ENCODE measurements around the gene PTTG1.

PTTG1 gene

DNA sequence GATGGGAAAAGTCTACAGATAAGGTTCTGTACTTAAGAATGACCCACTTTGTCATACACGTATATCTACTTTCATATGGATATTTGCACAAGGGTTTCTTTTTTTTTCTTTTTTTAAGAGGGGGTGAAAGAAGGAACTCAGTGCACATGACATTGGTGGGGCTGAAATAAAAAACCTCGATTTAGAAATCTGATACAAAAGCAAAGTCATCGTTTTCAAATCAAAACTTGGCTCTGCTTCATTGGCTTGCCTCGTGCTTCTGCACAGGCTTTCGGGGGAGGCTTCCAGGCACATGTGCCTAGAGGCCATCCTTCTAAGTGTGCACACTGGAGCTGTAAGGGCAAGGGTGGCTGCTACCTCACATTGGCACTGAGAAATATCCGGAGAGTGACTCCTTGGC is 31.1 kb downstream of the PTTG1 start:
- no peak for DNase-seq (ENCODE audit: extremely low read depth in 1 of 2, low read depth in 1 of 2)

DNA sequence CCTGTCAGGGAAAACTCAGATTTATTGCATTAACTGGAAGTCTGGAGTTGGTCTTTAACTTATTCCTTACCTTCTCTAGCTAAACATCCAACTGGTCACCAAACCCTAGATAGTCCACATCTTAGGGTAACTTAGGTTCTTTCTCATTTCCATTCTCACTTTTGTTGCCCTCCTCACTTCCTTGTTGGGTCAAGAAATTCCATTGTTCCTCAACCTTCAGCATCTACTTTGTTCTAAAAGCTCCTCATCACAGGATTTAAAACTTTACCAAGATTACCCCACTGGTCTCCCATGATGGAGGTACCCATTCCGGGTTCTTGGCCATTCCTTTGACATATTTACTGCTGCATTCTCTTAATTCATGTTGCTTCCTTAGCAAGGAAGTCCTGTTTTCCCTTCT is 32.1 kb downstream of the PTTG1 start:
- DNase-seq (ENCODE audit: extremely low read depth in 1 of 2, low read depth in 1 of 2) = no peak

DNA sequence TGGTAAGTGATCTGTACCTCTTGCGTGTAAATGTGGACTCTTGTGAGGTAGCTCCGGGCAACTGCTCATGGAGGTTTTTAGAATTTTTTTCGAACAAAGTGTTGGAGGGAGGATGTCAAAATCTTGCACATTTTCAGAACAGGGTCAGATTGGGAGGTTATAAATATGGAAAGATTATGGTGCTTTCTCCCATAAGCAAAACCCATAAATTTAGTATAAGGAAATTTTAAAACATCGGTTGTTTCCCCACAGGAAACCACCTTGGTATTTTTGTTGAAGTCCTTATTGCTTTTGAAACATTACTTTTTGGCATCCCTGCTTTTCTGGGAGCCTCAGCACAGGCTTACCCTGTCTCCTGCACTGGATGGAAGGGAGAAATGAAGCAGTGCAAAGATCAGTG is 33.9 kb downstream of the PTTG1 start:
- no peak for DNase-seq (ENCODE audit: extremely low read depth in 1 of 2, low read depth in 1 of 2)

DNA sequence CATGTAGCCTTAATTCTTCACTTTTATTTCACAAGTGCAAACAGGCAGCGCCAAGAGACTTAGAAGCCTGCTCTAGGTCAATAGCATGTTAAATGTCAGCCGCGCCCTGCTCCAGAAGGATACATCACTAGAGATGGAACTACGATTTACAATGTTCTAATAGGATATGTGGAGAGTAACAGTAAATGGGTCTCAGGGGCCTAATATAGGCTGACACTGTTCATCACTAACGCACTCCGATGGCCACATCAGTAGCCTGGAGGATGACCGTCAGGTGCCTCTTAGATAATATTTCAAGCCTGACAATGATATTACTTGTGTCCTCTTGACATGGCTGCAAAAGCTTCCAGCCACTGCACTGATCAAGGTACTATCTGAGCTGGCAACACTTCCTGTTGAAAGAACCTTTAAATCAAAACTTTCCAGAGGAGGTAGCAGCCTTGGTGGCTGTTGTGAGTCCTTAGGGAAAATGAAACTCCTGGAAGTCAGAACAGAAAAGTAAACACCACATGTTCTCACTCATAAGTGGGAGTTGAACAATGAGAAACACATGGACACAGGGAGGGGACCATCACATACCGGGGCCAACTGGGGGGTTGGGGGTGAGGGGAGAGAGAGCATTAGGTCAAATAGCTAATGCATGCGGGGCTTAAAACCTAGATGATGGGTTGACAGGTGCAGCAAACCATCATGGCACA is 35.0 kb downstream of the PTTG1 start:
- no peak for DNase-seq (ENCODE audit: extremely low read depth in 1 of 2, low read depth in 1 of 2)

DNA sequence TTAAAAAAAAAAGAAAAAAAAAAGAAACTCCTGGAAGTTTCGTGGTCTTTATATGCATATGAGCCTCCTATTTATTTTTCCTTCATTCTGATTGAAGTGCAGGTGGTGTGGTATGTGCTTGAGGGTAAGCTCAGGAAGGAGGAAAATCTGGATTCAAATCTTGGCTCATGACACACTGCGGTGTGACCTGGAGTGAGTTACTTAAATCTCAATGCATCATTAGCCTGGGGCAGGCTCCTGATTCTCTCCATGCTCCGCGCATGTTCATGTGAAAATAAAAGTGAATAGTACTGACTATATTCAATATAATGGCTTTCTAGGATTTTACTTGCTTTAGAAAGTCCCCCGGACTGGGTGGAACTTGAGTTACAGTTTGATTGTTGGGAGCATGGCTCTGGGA is 35.6 kb downstream of the PTTG1 start:
- no peak for DNase-seq (ENCODE audit: extremely low read depth in 1 of 2, low read depth in 1 of 2)

DNA sequence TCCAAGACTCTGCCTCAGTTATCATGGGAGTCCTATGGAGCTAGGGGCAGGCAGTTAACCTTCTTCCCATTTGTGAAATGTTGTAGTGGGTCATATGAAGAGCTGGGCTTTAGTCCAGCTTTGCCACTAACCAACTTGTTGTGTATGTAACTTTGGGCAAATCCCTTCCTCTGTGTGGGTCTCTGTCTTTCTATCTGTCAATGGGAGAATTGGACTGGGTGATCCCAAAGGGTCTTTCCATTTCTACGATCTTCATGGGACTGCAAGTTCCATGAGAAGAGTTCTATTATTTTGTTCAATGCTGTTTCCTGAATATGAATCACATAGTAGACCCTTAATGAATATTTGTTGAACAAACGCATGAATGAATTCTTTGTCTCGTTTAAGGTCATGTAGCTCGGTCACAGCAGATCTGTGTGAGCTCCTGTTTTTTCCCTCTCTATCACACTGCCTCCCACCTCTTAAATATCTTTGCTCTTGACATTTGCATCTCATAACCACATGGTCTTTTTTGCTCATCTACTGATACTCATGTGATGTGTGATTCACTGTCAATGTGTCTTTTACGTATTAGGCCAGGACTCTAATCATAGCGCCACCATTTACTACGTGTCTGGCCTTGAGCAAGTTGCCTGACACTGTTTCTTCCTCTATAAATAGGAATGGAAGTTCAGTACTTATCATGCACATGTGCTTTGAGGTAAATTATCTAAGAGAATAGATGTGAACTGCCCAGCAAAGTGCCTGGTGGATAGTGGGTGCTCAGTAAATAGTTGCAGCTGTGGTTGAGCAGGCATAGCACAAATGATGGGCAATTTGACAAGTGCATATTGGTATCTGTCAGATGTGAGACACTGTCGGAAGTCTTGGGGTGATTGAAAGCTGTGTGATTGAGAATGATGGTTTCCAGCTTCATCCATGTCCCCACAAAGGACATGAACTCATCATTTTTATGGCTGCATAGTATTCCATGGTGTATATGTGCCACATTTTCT is 37.4 kb downstream of the PTTG1 start:
- no peak for DNase-seq (ENCODE audit: extremely low read depth in 1 of 2, low read depth in 1 of 2)

DNA sequence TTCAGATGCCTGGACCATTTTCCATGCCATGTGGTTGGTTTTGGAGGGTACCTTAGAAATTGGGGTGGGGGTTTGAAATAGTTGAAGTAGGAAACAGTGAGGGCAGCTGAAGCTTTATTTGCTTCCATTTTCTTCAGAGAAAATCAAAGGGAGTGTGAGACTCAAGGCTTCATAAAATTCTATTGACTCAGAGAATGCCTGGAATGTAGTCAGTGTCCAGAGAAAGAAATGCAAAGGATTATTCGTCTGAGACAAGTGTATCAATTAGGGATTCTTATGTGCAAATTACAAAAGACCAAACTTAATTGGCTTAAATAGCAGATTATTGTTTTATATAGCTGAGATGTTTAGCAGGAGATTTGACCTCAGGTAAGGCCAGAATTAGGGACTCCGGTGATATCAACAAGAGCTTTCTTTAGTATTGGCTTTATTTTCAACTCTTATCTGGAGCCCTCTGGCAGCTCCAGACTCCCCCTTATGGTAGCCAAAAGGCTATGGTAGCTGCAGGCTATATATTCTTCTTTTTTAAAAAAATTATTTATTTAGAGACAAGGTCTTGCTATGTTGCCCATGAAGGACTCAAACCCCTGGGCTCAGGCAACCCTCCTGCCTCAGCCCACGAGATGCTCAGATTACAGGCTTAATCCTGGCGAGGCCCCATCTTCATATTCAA is 38.9 kb downstream of the PTTG1 start:
- DNase-seq (ENCODE audit: extremely low read depth in 1 of 2, low read depth in 1 of 2) = no peak

DNA sequence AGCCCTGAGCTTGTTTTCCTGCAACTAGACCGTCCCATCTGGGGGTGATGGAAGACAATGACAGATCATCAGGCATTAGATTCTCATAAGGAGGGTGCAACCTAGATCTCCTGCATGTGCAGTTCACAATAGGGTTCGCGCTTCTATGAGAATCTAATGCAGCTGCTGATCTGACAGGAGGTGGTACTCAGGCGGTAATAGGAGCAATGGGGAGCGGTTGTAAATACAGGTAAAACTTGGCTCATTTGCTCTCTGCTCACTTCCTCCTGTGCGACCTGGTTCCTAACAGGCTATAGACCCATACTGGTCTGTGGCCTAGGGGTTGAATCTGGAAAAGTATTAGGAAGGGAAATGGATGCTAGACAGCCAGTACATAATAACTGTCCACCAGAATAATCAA is 39.7 kb downstream of the PTTG1 start:
- no peak for DNase-seq (ENCODE audit: extremely low read depth in 1 of 2, low read depth in 1 of 2)

DNA sequence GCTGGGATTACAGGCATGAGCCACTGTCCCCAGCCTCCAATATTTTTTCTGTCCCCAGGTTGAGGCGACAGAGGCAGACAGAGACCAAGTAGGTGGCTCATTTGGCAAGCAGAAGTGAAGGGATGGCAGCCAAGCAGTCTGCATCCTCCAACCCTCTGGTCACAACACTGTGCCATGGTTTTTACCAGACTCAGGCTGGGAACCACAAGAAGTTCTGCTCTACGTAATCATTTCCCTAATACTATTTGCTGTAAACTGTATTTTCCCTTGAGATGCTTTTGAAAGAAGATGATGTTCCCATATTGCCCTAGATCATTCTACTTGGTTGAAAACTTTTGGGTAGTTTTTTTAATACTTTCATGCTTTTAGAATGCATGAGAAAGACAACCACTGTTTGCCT is 40.5 kb downstream of the PTTG1 start:
- DNase-seq (ENCODE audit: extremely low read depth in 1 of 2, low read depth in 1 of 2) = no peak

DNA sequence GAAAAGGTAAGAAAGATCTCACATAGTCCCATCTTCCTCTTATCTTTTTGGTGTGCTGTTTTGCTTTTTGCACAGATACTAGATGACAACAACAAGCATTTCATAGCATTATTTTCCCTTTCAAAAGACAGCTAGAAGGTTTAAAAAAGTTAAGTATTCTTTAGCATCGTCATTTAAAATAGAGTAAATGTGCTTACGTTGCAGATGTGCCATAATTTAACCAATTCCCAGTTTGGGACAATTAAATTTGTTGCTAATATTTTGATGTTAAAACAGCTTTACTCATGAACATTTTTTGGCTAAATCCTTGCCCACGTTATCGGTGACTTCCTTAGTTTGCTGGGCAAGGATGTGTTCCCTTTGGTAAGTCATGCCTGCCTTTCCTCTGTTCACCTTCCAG is 41.6 kb downstream of the PTTG1 start:
- no peak for DNase-seq (ENCODE audit: extremely low read depth in 1 of 2, low read depth in 1 of 2)

DNA sequence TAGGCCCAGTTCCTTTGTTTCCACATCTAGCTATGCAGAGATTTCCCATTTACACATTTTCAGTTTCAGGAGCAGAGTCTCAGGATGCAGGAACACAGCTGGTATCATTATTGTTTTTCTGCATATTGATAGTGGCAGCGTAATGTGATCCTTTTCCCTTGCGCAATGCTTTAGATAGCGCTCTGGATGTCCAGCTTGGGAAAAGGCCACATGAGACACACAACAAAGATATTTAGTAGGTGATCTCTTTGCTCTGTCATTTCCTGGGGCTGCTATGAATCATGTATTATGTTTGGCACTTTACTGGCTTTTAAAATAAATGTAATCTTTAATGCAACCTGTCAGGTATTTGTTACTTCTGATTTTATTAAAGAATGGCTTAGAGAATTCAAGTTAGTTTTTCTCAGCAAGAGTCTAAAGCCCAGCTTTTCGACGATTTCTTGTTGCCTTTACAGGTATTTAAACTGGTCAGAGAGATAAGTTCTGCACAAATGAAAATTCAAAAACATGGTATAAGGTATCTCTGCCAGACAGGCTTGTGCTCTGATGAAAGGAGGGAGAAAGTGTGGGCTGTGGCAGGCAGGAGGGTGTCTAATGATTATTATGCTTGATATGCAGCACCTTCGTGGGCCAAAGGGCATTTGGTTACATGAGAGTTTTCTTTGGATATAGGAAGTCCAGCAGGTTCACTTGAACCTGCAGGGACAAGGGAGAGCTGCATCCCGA is 42.2 kb downstream of the PTTG1 start:
- DNase-seq (ENCODE audit: extremely low read depth in 1 of 2, low read depth in 1 of 2) = no peak

DNA sequence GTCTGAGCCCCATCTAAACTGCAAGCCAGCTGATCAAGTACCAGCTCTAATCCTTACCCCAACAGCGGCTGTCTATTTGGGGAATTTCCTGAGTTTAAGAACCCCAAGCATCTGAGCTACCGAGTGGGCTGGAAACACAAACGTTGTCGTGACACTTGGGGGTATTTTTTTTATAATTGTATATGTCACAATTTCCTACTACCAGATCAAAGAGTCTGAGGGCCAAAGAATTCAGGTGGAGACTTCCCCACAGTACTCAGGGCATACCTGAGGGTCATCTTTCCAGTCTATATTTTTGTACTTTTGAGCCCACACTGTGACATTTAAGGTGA is 42.8 kb downstream of the PTTG1 start:
- DNase-seq (ENCODE audit: extremely low read depth in 1 of 2, low read depth in 1 of 2) = no peak

DNA sequence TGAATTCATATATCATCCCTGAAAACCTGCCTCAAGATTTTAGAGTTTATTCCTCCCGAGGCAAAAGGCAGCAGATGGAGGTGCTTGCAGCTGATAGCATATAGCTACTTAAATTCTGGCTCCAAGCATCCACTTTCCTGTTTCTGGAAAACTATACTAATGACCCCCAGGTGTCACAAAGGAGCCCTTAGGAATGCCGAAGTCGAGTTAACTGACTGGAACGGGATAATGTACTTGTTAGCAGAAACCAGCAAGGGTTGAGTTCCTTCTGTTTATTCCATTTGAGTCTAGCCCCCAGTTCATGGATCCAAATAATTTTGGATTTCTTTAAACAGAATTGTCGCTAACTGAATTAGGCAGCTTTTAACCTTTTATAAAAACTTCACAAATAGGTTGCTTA is 44.5 kb downstream of the PTTG1 start:
- DNase-seq (ENCODE audit: extremely low read depth in 1 of 2, low read depth in 1 of 2) = no peak

DNA sequence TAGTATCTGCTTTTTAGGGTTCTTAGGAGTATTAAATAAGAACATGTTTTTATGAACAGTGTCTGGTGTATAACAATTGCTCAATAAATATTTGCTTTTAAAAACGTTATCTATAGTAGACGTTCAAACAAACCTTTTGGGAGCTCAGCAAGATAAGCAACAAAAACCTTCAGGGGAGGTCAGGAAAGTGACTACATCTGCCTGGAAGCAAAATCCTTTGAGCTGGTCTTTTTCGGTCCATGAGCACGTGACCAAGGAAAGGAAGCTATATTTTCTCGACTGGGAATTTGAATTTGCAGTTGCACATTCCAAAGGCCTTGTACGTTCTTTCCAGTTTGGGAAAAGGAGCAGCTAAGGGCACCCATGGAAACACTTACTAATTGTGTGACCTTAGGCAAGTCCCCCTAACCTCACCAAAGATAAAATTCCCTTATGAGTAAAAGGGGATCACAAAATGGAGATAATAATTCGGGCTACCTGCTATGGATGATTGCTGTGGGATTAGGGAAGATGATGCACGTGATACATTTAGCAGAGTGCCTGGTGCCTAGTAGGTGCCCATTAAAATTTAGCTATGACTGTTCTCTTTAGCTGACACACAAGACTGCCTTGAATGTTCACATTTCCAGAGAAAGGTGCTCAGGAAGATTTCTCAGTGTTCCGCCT is 45.4 kb downstream of the PTTG1 start:
- DNase-seq (ENCODE audit: extremely low read depth in 1 of 2, low read depth in 1 of 2) = no peak

DNA sequence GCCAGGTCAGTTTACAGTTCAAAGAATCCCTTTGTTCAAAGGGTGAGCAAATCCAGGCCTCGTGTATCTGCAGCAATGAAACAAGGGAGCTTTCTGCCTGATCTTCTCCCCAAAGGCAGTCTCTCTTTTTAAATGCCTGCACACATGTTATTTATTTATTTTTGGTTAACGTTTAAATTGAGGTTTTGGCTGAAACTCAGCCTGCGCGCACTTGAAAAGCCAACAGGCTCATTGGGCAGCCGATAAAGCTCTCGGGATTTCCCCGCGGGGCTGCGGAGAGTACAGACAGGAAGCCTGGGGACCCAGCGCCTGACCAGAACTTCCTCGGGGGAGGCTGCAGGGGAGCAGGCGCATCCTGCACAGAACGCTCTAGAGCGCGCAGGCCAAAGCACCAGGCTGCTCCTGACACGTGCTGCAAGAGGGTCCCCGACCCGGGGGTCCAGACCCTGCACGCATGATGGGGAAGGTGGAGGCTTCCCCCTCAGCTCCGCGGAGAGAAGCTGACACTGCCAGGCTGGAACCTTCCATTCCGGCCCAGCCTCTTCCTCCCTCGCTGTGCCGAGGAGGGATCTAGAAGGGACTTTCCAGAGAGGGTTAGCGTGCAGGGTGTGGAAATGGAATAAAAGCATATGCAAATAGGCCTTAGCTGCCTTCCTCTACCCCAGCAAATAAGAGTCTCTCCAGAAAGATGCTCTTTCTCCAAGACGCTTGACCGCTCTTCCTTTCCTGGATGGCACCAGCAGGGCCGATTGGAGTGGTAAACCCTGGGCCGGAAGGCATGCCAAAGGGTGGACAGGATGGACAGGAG is 46.1 kb downstream of the PTTG1 start:
- peak; percentile 12 to 58 for DNase-seq (ENCODE audit: extremely low read depth in 1 of 2, low read depth in 1 of 2)

DNA sequence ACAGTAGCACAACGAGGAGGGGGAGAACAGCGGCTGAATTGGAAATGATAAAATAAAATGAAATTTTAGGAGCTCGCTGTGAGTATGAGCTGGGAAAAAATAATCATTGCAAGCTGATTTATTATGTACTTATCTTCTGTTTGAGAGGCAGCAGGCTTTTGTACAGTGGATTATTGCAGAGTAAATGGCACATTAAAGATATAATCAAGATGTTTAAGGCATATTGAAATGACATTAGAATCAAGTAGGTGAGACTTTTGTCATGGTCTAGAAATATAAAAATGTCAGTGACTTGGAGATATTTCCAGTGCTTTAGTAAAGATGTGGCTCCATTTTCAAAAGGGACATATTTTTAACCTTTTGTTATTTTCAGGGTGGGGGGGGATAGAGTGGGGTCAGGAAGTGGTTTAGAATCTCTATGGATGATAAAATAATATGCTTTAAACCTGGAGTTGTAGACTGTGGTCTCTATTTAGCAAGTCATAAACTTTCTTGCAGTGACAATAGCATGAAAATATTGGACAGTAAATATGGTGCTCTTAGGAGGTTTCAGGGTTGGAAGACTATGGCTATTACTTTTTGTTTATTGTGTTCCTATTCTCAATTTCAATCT is 46.8 kb downstream of the PTTG1 start:
- DNase-seq (ENCODE audit: extremely low read depth in 1 of 2, low read depth in 1 of 2) = no peak

DNA sequence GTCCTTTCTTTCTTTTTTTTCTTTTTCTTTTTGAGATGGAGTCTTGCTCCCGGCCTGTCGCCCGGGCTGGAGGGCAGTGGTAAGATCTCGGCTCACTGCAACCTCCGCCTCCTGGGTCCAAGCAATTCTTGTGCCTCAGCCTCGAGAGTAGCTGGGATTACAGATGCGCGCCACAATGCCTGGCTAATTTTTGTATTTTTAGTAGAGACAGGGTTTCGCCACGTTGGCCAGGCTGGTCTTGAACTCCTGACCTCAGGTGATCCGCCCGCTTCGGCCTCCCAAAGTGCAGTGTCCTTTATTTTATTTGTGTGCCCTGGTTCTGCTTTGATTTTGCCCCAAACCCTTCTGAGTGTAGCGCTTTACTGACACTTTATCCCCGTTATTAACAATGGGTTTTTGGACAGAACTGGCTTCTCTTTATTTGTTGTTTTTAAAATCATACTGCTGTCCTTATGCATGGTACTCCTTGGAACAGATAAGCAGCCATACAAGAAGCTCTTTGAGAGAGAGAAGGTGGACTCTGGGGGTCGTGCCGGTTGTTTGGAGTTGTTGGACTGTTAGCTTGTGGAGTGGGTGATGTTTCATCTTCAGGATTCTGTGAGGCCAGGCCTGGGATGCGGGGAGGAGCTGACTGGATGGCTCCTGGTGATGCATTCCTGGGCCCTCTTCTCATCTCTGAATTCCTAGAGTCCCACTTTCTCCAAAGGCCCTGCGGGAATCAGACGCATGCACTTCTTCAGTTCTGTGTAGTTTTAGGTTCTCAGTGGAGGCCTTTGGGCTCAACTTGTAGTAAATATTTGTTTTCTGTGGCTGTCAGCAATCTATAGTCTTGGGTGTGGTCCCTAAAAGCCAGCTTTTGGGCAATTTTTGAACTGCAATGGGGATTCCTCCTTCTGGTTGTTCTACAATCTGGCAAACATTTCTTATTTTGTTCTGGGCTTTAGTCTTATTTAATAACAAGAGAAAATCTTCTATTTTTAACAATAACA is 47.8 kb downstream of the PTTG1 start:
- DNase-seq (ENCODE audit: extremely low read depth in 1 of 2, low read depth in 1 of 2) = no peak
